ENCODE data around the gene CEMP1. TPM values are rescaled to one million over a fixed set of nuclear protein-coding genes. Genes with fewer than 3 reads are reported as not detected.

CEMP1 gene
- total and polyA plus RNA-seq, 2 experiments from 2014 or later = 0.31 to 7.5 TPM

- no peaks in the 10 kb centered on the region for H3K27me3 ChIP-seq (ENCODE audit: insufficient read depth)
- no peaks in the 10 kb centered on the region for H3K9me3 Mint-ChIP-seq
- H3K9me2 ChIP-seq (ENCODE audit: insufficient read depth) = no peaks in the 10 kb centered on the region
- H2AFZ ChIP-seq = no peak overlapping the region
- peaks cover 8% of the 10 kb centered on the region; the same call in 2 of the 3 replicates for H3K36me3 Mint-ChIP-seq (ENCODE audit: low read depth)
- H3K27ac Mint-ChIP-seq = no peak overlapping the region
- peaks cover 7% of the 10 kb centered on the region; the same call in 1 of the 2 replicates for H3K4me1 ChIP-seq (ENCODE audit: insufficient read depth)
- H4K20me1 ChIP-seq (replicated peaks; ENCODE audit: insufficient read depth) = no peaks in the 10 kb centered on the region; the same call in 1 of the 2 replicates
- no peak overlapping the region for H3K4me3 ChIP-seq
- H3K36me3 ChIP-seq (ENCODE audit: insufficient read depth) = no peaks in the 10 kb centered on the region
- no peaks in the 10 kb centered on the region for H3K79me2 ChIP-seq (replicated peaks; ENCODE audit: insufficient read depth)
- H3F3A ChIP-seq (replicated peaks; ENCODE audit: low read depth) = no peaks in the 10 kb centered on the region
- no peak overlapping the region for H3K27ac ChIP-seq (ENCODE audit: low read depth)
- DNase-seq (ENCODE audit: low spot score) = no peak
- TF ChIP-seq POLR2AphosphoS5 (IDR thresholded peaks at IDR 0.05; ENCODE audit: low read depth) = no peak
- TF ChIP-seq ZNF114 (CRISPR knock-in tag; IDR thresholded peaks at IDR 0.05) = no peak
- TF ChIP-seq ETS1 (IDR thresholded peaks at IDR 0.05) = no peak
- TF ChIP-seq JUNB (IDR thresholded peaks at IDR 0.05; ENCODE audit: unreplicated experiment) = no peak
- no peak for TF ChIP-seq CREB1 (CRISPR knock-in tag; IDR thresholded peaks at IDR 0.05; ENCODE audit: low read depth)
- no peak for TF ChIP-seq REST (IDR thresholded peaks at IDR 0.05; ENCODE audit: unreplicated experiment)
- TF ChIP-seq STAT1 (IDR thresholded peaks at IDR 0.05; ENCODE audit: unreplicated experiment) = no peak
- TF ChIP-seq EZH2phosphoT487 (IDR thresholded peaks at IDR 0.05; ENCODE audit: unreplicated experiment) = no peak
- TF ChIP-seq ZNF331 (CRISPR knock-in tag; IDR thresholded peaks at IDR 0.05; ENCODE audit: low read depth) = no peak
- TF ChIP-seq ZNF462 (CRISPR knock-in tag; IDR thresholded peaks at IDR 0.05) = no peak
- TF ChIP-seq CTCF (conservative IDR thresholded peaks at IDR 0.05; ENCODE audit: low read depth in 2 of 2) = no peak
- no peak for TF ChIP-seq NANOG (IDR thresholded peaks at IDR 0.05; ENCODE audit: borderline replicate concordance)
- TF ChIP-seq EZH2 (IDR thresholded peaks at IDR 0.05; ENCODE audit: low read depth, unreplicated experiment) = no peak
- H3K4me3 Mint-ChIP-seq = no peak overlapping the region
- no peaks in the 10 kb centered on the region for H3K27me3 Mint-ChIP-seq (ENCODE audit: insufficient read depth, low read depth, poor library complexity)
- no peak for ATAC-seq
- peaks cover 5% of the 10 kb centered on the region for H3K4me1 Mint-ChIP-seq
- H3K4me2 ChIP-seq = no peak overlapping the region
These were observed 31.8 kb downstream of the CEMP1 start for GRCh38 chr16:2499454-2499853.

Data from GM23338 (cell line).